NCI-H2029 treated with DMSO at 0.1 percent for 48 hours (cell line): ENCODE measurements around the gene UBE2O.

Experiments
- DNase-seq: peaks from one replicate; lab custom pipeline; 2025; lab: John Stamatoyannopoulos, UW

The UBE2O gene

GRCh38 chr17:76345377-76345974 is 107.5 kb downstream of the UBE2O start:
- no peak for DNase-seq

- no peak for DNase-seq
Measured at GRCh38 chr17:76343106-76343505, 109.8 kb downstream of the UBE2O start.

- DNase-seq = no peak
Measured at GRCh38 chr17:76341301-76341700, 111.7 kb downstream of the UBE2O start.
